22Rv1 (cell line): ENCODE measurements around the gene RFPL3.

Source experiments
- ZFX ChIP-seq: fragments of 450-650 bp; IDR thresholded peaks from 2 replicates; pipeline ENCODE4 v1.6.1; 2017; ENCODE audit warnings: antibody characterized with exemption, borderline replicate concordance
- TF ChIP-seq, protein P1 (sequence below): fragments of 450-650 bp; IDR thresholded peaks from 2 replicates; pipeline ENCODE4 v1.5.1; 2017; ENCODE audit warnings: mild to moderate bottlenecking

DNA sequence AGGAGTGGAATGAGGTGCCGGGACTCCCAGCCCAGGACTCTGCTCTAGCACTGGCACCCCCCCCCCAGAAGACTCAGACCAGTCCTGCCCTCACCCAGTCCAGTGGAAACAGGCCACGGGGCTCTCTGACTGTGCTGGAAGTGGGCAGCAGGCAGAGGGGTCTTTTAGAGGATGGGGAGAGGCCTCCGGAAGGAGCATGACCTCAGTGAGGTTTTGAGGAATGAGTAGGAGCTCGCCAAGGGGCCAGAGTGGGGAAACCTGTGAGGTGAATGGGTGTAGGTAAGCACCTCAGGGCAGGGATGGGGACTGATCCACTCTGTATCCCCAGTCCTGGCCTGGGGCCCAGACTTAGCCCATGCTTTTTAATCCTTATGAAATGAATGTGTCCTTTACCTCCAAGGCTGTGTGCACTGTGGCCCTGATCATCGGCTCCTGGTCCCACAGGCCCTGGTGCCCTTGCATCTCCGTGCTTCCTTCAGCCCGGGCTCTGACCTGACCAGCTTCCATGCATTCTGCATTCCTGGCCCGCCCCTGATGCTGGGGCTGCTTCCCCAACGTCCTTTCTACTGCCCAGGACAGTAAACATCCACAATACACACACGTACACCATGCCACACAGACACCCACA lies 24.4 kb upstream of the RFPL3 start:
- TF ChIP-seq, protein P1, sequence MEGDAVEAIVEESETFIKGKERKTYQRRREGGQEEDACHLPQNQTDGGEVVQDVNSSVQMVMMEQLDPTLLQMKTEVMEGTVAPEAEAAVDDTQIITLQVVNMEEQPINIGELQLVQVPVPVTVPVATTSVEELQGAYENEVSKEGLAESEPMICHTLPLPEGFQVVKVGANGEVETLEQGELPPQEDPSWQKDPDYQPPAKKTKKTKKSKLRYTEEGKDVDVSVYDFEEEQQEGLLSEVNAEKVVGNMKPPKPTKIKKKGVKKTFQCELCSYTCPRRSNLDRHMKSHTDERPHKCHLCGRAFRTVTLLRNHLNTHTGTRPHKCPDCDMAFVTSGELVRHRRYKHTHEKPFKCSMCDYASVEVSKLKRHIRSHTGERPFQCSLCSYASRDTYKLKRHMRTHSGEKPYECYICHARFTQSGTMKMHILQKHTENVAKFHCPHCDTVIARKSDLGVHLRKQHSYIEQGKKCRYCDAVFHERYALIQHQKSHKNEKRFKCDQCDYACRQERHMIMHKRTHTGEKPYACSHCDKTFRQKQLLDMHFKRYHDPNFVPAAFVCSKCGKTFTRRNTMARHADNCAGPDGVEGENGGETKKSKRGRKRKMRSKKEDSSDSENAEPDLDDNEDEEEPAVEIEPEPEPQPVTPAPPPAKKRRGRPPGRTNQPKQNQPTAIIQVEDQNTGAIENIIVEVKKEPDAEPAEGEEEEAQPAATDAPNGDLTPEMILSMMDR, result no peak
- no peak for TF ChIP-seq ZFX
